ENCODE measurements around the gene EFNB2.

EFNB2 gene

DNA sequence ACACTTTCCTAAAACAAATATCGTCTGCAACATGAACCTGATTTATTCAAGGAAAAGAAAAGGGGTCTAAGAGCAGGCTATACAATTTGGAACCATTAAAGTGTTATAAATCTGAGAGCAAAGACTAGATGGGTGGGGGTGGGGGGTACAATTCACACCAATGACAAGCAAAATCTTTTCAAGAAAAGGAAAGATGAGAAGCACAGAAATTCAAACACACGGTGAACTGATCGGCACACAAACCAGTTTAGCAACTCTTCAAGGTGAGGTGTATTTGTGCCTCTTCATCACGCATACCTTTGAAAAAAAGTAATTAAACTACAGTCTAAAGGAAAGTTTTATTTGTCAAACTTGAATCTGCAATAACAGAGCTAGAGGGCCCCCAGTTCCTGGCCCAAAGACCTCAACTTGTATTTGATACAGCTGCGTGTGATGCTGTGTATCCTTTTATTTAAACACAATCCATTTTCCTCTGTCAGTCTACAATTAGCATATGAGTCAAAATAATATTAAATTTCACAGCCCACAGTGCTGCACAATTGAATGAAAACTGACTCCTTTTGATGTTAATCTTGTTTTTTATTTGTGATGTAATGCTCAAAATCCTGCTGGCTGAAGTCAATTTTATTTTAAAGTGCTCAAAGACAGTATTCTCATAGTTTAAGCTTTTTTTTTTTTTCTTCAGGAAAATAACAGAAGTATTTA lies 14.2 kb downstream of the EFNB2 start (continued):
- TF ChIP-seq, protein P1, sequence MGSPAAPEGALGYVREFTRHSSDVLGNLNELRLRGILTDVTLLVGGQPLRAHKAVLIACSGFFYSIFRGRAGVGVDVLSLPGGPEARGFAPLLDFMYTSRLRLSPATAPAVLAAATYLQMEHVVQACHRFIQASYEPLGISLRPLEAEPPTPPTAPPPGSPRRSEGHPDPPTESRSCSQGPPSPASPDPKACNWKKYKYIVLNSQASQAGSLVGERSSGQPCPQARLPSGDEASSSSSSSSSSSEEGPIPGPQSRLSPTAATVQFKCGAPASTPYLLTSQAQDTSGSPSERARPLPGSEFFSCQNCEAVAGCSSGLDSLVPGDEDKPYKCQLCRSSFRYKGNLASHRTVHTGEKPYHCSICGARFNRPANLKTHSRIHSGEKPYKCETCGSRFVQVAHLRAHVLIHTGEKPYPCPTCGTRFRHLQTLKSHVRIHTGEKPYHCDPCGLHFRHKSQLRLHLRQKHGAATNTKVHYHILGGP (tag by site-specific recombination; IDR thresholded peaks at IDR 0.05), result no peak
- no peak for TF ChIP-seq ZNF302 (tag by site-specific recombination; IDR thresholded peaks at IDR 0.05; ENCODE audit: low read depth)
- TF ChIP-seq KLF16 (tag by site-specific recombination; IDR thresholded peaks at IDR 0.05), result no peak
- TF ChIP-seq, protein P2, sequence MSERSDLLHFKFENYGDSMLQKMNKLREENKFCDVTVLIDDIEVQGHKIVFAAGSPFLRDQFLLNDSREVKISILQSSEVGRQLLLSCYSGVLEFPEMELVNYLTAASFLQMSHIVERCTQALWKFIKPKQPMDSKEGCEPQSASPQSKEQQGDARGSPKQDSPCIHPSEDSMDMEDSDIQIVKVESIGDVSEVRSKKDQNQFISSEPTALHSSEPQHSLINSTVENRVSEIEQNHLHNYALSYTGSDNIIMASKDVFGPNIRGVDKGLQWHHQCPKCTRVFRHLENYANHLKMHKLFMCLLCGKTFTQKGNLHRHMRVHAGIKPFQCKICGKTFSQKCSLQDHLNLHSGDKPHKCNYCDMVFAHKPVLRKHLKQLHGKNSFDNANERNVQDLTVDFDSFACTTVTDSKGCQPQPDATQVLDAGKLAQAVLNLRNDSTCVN (tag by site-specific recombination; optimal IDR thresholded peaks at IDR 0.05), result no peak
- no peak for TF ChIP-seq ZNF19 (tag by site-specific recombination; IDR thresholded peaks at IDR 0.05; ENCODE audit: low read depth)
- TF ChIP-seq, protein P3, sequence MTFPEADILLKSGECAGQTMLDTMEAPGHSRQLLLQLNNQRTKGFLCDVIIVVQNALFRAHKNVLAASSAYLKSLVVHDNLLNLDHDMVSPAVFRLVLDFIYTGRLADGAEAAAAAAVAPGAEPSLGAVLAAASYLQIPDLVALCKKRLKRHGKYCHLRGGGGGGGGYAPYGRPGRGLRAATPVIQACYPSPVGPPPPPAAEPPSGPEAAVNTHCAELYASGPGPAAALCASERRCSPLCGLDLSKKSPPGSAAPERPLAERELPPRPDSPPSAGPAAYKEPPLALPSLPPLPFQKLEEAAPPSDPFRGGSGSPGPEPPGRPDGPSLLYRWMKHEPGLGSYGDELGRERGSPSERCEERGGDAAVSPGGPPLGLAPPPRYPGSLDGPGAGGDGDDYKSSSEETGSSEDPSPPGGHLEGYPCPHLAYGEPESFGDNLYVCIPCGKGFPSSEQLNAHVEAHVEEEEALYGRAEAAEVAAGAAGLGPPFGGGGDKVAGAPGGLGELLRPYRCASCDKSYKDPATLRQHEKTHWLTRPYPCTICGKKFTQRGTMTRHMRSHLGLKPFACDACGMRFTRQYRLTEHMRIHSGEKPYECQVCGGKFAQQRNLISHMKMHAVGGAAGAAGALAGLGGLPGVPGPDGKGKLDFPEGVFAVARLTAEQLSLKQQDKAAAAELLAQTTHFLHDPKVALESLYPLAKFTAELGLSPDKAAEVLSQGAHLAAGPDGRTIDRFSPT (tag by site-specific recombination; IDR thresholded peaks at IDR 0.05), result 0 out of 2 replicates have a peak, but pooled peaks have one; percentile 42
- TF ChIP-seq, protein P4, sequence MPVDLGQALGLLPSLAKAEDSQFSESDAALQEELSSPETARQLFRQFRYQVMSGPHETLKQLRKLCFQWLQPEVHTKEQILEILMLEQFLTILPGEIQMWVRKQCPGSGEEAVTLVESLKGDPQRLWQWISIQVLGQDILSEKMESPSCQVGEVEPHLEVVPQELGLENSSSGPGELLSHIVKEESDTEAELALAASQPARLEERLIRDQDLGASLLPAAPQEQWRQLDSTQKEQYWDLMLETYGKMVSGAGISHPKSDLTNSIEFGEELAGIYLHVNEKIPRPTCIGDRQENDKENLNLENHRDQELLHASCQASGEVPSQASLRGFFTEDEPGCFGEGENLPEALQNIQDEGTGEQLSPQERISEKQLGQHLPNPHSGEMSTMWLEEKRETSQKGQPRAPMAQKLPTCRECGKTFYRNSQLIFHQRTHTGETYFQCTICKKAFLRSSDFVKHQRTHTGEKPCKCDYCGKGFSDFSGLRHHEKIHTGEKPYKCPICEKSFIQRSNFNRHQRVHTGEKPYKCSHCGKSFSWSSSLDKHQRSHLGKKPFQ (tag by site-specific recombination; IDR thresholded peaks at IDR 0.05), result peak; percentile 91
- TF ChIP-seq GLI2 (tag by site-specific recombination; IDR thresholded peaks at IDR 0.05; ENCODE audit: borderline replicate concordance, low read depth), result peak; percentile 43; the same call in 1 of the 2 replicates
- peak; percentile 22; the same call in 1 of the 2 replicates for TF ChIP-seq KLF10 (tag by site-specific recombination; IDR thresholded peaks at IDR 0.05)
- no peak for TF ChIP-seq MYNN (tag by site-specific recombination; IDR thresholded peaks at IDR 0.05; ENCODE audit: borderline replicate concordance)
- no peak for TF ChIP-seq ZNF830 (tag by site-specific recombination; IDR thresholded peaks at IDR 0.05; ENCODE audit: low read depth)
- TF ChIP-seq ZNF404 (tag by site-specific recombination; IDR thresholded peaks at IDR 0.05), result no peak
- TF ChIP-seq ZNF24 (tag by site-specific recombination; IDR thresholded peaks at IDR 0.05), result 0 out of 2 replicates have a peak, but pooled peaks have one; percentile 42
- no peak for TF ChIP-seq ZNF354C (tag by site-specific recombination; IDR thresholded peaks at IDR 0.05; ENCODE audit: borderline replicate concordance, low read depth)
- TF ChIP-seq, protein P5, sequence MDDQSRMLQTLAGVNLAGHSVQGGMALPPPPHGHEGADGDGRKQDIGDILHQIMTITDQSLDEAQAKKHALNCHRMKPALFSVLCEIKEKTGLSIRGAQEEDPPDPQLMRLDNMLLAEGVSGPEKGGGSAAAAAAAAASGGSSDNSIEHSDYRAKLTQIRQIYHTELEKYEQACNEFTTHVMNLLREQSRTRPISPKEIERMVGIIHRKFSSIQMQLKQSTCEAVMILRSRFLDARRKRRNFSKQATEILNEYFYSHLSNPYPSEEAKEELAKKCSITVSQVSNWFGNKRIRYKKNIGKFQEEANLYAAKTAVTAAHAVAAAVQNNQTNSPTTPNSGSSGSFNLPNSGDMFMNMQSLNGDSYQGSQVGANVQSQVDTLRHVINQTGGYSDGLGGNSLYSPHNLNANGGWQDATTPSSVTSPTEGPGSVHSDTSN (CRISPR knock-in tag; IDR thresholded peaks at IDR 0.05), result no peak
- TF ChIP-seq ZNF629 (tag by site-specific recombination; IDR thresholded peaks at IDR 0.05), result peak; percentile 86
- TF ChIP-seq, protein P6, sequence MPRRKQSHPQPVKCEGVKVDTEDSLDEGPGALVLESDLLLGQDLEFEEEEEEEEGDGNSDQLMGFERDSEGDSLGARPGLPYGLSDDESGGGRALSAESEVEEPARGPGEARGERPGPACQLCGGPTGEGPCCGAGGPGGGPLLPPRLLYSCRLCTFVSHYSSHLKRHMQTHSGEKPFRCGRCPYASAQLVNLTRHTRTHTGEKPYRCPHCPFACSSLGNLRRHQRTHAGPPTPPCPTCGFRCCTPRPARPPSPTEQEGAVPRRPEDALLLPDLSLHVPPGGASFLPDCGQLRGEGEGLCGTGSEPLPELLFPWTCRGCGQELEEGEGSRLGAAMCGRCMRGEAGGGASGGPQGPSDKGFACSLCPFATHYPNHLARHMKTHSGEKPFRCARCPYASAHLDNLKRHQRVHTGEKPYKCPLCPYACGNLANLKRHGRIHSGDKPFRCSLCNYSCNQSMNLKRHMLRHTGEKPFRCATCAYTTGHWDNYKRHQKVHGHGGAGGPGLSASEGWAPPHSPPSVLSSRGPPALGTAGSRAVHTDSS (tag by site-specific recombination; IDR thresholded peaks at IDR 0.05), result no peak
- TF ChIP-seq, protein P7, sequence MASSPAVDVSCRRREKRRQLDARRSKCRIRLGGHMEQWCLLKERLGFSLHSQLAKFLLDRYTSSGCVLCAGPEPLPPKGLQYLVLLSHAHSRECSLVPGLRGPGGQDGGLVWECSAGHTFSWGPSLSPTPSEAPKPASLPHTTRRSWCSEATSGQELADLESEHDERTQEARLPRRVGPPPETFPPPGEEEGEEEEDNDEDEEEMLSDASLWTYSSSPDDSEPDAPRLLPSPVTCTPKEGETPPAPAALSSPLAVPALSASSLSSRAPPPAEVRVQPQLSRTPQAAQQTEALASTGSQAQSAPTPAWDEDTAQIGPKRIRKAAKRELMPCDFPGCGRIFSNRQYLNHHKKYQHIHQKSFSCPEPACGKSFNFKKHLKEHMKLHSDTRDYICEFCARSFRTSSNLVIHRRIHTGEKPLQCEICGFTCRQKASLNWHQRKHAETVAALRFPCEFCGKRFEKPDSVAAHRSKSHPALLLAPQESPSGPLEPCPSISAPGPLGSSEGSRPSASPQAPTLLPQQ (tag by site-specific recombination; IDR thresholded peaks at IDR 0.05), result no peak
